Measurements from ENCODE around the gene THRB.

The THRB gene

GRCh38 chr3:24086617-24087404 lies 407.8 kb downstream of the THRB start:
- H3K36me3 Mint-ChIP-seq, result no peaks in the 10 kb centered on the region
- peaks cover under 1% of the 10 kb centered on the region for H3K9me3 Mint-ChIP-seq
- ATAC-seq, result no peak
- no peak overlapping the region for H3K27ac Mint-ChIP-seq
- no peaks in the 10 kb centered on the region for H3K4me1 Mint-ChIP-seq
- H3K4me3 Mint-ChIP-seq, result no peak overlapping the region
- DNase-seq (ENCODE audit: low spot score in 2 of 2), result no peak

- DNase-seq (ENCODE audit: low spot score in 2 of 2) (no peak), ATAC-seq (no peak)
- peaks cover 3% of the 10 kb centered on the region for H3K9me3 Mint-ChIP-seq
- no peak overlapping the region for H3K27ac Mint-ChIP-seq
- no peaks in the 10 kb centered on the region for H3K4me1 Mint-ChIP-seq
- H3K36me3 Mint-ChIP-seq, result no peaks in the 10 kb centered on the region
- no peak overlapping the region for H3K4me3 Mint-ChIP-seq
These were observed 408.4 kb downstream of the THRB start for GRCh38 chr3:24086206-24086605.

- ATAC-seq, result no peak
- Mint-ChIP-seq H3K27ac (no peak overlapping the region), H3K4me3 (no peak overlapping the region), H3K36me3 (no peaks in the 10 kb centered on the region), H3K9me3 (no peaks in the 10 kb centered on the region), H3K4me1 (no peaks in the 10 kb centered on the region)
- DNase-seq (ENCODE audit: low spot score in 2 of 2), result no peak
These were observed 422.5 kb downstream of the THRB start for GRCh38 chr3:24072193-24072592.

GRCh38 chr3:24069045-24069444 lies 425.6 kb downstream of the THRB start:
- no peaks in the 10 kb centered on the region for H3K9me3 Mint-ChIP-seq
- no peak for DNase-seq (ENCODE audit: low spot score in 2 of 2)
- H3K4me1 Mint-ChIP-seq, result no peaks in the 10 kb centered on the region
- no peak for ATAC-seq
- no peak overlapping the region for H3K27ac Mint-ChIP-seq
- no peak overlapping the region for H3K4me3 Mint-ChIP-seq
- no peaks in the 10 kb centered on the region for H3K36me3 Mint-ChIP-seq

- H3K36me3 Mint-ChIP-seq, result no peaks in the 10 kb centered on the region
- no peak overlapping the region for H3K4me3 Mint-ChIP-seq
- DNase-seq (ENCODE audit: low spot score in 2 of 2) (no peak), ATAC-seq (no peak)
- no peaks in the 10 kb centered on the region for H3K4me1 Mint-ChIP-seq
- no peaks in the 10 kb centered on the region for H3K9me3 Mint-ChIP-seq
- H3K27ac Mint-ChIP-seq, result no peak overlapping the region
These were observed 427.2 kb downstream of the THRB start for GRCh38 chr3:24067483-24067882.

Data from stimulated activated effector memory CD8-positive, alpha-beta T cell treated with anti-CD3 and anti-CD28 coated beads, Interleukin-12 subunit alpha, Interleukin-12 subunit beta, amount 100 ng/mL, for 72 hours (primary cell).